GM13977 (cell line): ENCODE data around the gene SKAP2.

ENCODE experiments used
- DNase-seq: peaks from one replicate; pipeline ENCODE4 v3.0.0; 2012; ENCODE audit warnings: low spot score
- CTCF ChIP-seq: IDR thresholded peaks from 2 replicates; pipeline ENCODE4 v1.5.1; 2012; ENCODE audit warnings: mild to moderate bottlenecking, control low read depth; ENCODE audit not compliant: insufficient read depth; ENCODE audit errors: extremely low read depth, missing control alignments
- in situ Hi-C: fragments of 300-500 bp; cut with MboI; formaldehyde crosslinking; loops from one replicate; pipeline ENCODE4 v1.12.0; 2022; ENCODE audit warnings: low sequenced_read_pairs, low pct_unique_long_range_greater_than_20kb, mixed read lengths, inconsistent platforms; ENCODE audit not compliant: unreplicated experiment

The SKAP2 gene

GRCh38 chr7:26624839-26625238 lies 239.6 kb downstream of the SKAP2 start:
- in situ Hi-C loops = no loop called here
- no peak for DNase-seq
- TF ChIP-seq CTCF = no peak

- no peak for DNase-seq
- in situ Hi-C loops = no loop called here
- no peak for TF ChIP-seq CTCF
These were observed 240.0 kb downstream of the SKAP2 start for GRCh38 chr7:26624431-26624830.

- no peak for TF ChIP-seq CTCF
- in situ Hi-C loops = no loop called here
- DNase-seq = no peak
These were observed 244.0 kb downstream of the SKAP2 start for GRCh38 chr7:26620352-26620751.

GRCh38 chr7:26619348-26619984 lies 244.9 kb downstream of the SKAP2 start:
- no peak for TF ChIP-seq CTCF
- no peak for DNase-seq
- in situ Hi-C loops = no loop called here

- in situ Hi-C loops = no loop called here
- TF ChIP-seq CTCF = no peak
- no peak for DNase-seq
These were observed 245.5 kb downstream of the SKAP2 start for GRCh38 chr7:26618898-26619297.

- no peak for DNase-seq
- in situ Hi-C loops = no loop called here
- TF ChIP-seq CTCF = no peak
These were observed 245.9 kb downstream of the SKAP2 start for GRCh38 chr7:26618449-26618848.
